Measurements from ENCODE around the gene DGLUCY. TPM values are rescaled to one million over a fixed set of nuclear protein-coding genes. Genes with fewer than 3 reads are reported as not detected.
"Not testable (repeated sequence)": the region's sequence is repeated elsewhere in the genome, so short reads cannot be mapped to it uniquely, and the experiment has no call there.

Gene DGLUCY
- total RNA-seq, 5 donors from 2014 or later (not counting 1 experiment from before 2014, with no cell fraction given): 69.8 to 144 (median 99.8) TPM

- 85% methylated on average over 2 of the region's 7 CpGs for WGBS (ENCODE audit: insufficient coverage)
- ChIA-PET POLR2A (no interaction called here), CTCF (no interaction called here)
- no peaks in the 10 kb centered on the region for H3K36me3 Mint-ChIP-seq
- Histone ChIP-seq H3K27me3 (replicated peaks in 1 of 2; ENCODE audit: control insufficient read depth in 2 of 2, extremely low read depth in 1 of 2, insufficient read depth in 2 of 2, low read length in 1 of 2) (peaks cover 0 to 17% of the 10 kb centered on the region in 2 experiments), H3K36me3 (ENCODE audit: control insufficient read depth in 2 of 2, extremely low read depth in 1 of 2, insufficient read depth in 1 of 2, low read length in 1 of 2) (no peaks in the 10 kb centered on the region), H3K4me3 (ENCODE audit: control insufficient read depth in 1 of 2, extremely low read depth in 1 of 2, low read length in 1 of 2) (no peak overlapping the region), H3K4me1 (ENCODE audit: control insufficient read depth in 1 of 2, extremely low read depth in 1 of 2, insufficient read depth in 2 of 2, low read length in 2 of 2) (no peaks in the 10 kb centered on the region), H3K9me3 (no peaks in the 10 kb centered on the region), H3K27ac (ENCODE audit: low read length) (no peak overlapping the region)
- H3K4me3 Mint-ChIP-seq: no peak overlapping the region
- peaks cover 0 to 2% of the 10 kb centered on the region in 2 donors for H3K27me3 Mint-ChIP-seq
- no peak overlapping the region for H3K27ac Mint-ChIP-seq
- no peak for ATAC-seq (replicated peaks in 1 of 4)
- no peaks in the 10 kb centered on the region for H3K9me3 Mint-ChIP-seq
- DNase-seq: no peak
- peaks cover 9 to 12% (median 11%) of the 10 kb centered on the region in 3 donors for H3K4me1 Mint-ChIP-seq
These were observed 23.8 kb upstream of the DGLUCY start for GRCh38 chr14:91089958-91090535.

DNA sequence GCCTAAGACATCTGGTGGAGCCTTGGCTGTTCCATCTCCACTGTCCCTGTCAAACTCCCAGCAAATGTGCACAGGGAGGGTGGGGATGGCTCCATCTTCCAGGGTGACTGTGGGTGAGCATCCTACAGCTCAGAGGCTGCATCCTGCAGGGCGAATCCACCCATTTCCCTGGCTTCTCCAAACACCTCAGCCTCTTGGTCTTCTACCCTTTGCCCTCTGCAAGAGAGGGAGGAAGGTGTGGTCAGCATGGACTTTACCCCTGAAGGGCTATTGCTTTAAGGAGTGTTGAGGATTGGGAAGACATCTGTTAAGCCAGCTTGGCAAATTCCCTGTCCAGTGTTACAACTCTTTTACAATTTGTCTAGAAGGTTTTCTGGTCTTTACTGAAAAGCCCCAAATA lies 23.1 kb upstream of the DGLUCY start:
- Histone ChIP-seq H3K27me3 (replicated peaks in 1 of 2; ENCODE audit: control insufficient read depth in 2 of 2, extremely low read depth in 1 of 2, insufficient read depth in 2 of 2, low read length in 1 of 2) (peaks cover 0 to 13% of the 10 kb centered on the region in 2 experiments), H3K4me1 (ENCODE audit: control insufficient read depth in 1 of 2, extremely low read depth in 1 of 2, insufficient read depth in 2 of 2, low read length in 2 of 2) (no peaks in the 10 kb centered on the region), H3K9me3 (no peaks in the 10 kb centered on the region), H3K36me3 (ENCODE audit: control insufficient read depth in 2 of 2, extremely low read depth in 1 of 2, insufficient read depth in 1 of 2, low read length in 1 of 2) (no peaks in the 10 kb centered on the region), H3K27ac (ENCODE audit: low read length) (no peak overlapping the region), H3K4me3 (ENCODE audit: control insufficient read depth in 1 of 2, extremely low read depth in 1 of 2, low read length in 1 of 2) (no peak overlapping the region)
- ATAC-seq (replicated peaks in 1 of 4): no peak
- no CpG with 5 or more reads among the region's 1 CpG for WGBS (ENCODE audit: insufficient coverage)
- no peak for DNase-seq
- no peaks in the 10 kb centered on the region for H3K9me3 Mint-ChIP-seq
- ChIA-PET CTCF (no interaction called here), POLR2A (no interaction called here)
- no peak overlapping the region for H3K27ac Mint-ChIP-seq
- no peak overlapping the region for H3K4me3 Mint-ChIP-seq
- no peaks in the 10 kb centered on the region for H3K36me3 Mint-ChIP-seq
- H3K27me3 Mint-ChIP-seq: no peaks in the 10 kb centered on the region
- peaks cover 9 to 12% (median 11%) of the 10 kb centered on the region in 3 donors for H3K4me1 Mint-ChIP-seq

DNA sequence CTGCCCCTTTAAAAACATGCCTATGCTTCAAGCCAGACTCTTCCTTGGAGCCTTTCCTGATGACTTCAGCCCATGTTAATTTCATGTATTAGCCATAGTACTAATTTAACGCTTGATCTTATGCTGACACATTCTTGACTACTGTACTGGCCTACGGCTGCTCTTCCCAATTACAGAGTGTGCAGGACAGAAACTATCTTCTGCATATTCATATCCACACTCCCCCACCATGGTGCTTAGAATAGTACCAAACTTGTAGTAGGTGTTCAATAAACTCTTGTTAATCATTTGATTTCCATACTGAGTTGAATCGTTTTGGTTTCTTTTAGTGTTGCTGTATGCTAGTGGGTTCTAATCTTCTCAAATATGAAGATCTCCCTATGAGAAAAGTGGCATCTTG lies 21.8 kb upstream of the DGLUCY start:
- Mint-ChIP-seq H3K27me3 (no peaks in the 10 kb centered on the region), H3K36me3 (no peaks in the 10 kb centered on the region), H3K9me3 (no peaks in the 10 kb centered on the region), H3K27ac (no peak overlapping the region), H3K4me1 (peaks cover 8 to 10% (median 8%) of the 10 kb centered on the region in 3 donors), H3K4me3 (no peak overlapping the region)
- no peaks in the 10 kb centered on the region for H3K36me3 ChIP-seq (ENCODE audit: control insufficient read depth in 2 of 2, extremely low read depth in 1 of 2, insufficient read depth in 1 of 2, low read length in 1 of 2)
- DNase-seq: no peak
- H3K27me3 ChIP-seq (replicated peaks in 1 of 2; ENCODE audit: control insufficient read depth in 2 of 2, extremely low read depth in 1 of 2, insufficient read depth in 2 of 2, low read length in 1 of 2): peaks cover 0 to 10% of the 10 kb centered on the region in 2 experiments
- H3K4me3 ChIP-seq (ENCODE audit: control insufficient read depth in 1 of 2, extremely low read depth in 1 of 2, low read length in 1 of 2): no peak overlapping the region
- H3K4me1 ChIP-seq (ENCODE audit: control insufficient read depth in 1 of 2, extremely low read depth in 1 of 2, insufficient read depth in 2 of 2, low read length in 2 of 2): no peaks in the 10 kb centered on the region
- ATAC-seq (replicated peaks in 1 of 4): no peak
- POLR2A ChIA-PET: no interaction called here
- WGBS (ENCODE audit: insufficient coverage): 100% methylated on average over 2 of the region's 3 CpGs
- H3K9me3 ChIP-seq: no peaks in the 10 kb centered on the region
- CTCF ChIA-PET: no interaction called here
- no peak overlapping the region for H3K27ac ChIP-seq (ENCODE audit: low read length)

- H3K9me3 Mint-ChIP-seq; H3K9me3 ChIP-seq; H3K27ac ChIP-seq (ENCODE audit: low read length); H3K36me3 Mint-ChIP-seq; H3K27me3 ChIP-seq (replicated peaks in 1 of 2; ENCODE audit: control insufficient read depth in 2 of 2, extremely low read depth in 1 of 2, insufficient read depth in 2 of 2, low read length in 1 of 2); H3K36me3 ChIP-seq (ENCODE audit: control insufficient read depth in 2 of 2, extremely low read depth in 1 of 2, insufficient read depth in 1 of 2, low read length in 1 of 2); H3K27me3 Mint-ChIP-seq; H3K27ac Mint-ChIP-seq; DNase-seq; POLR2A ChIA-PET; H3K4me1 ChIP-seq (ENCODE audit: control insufficient read depth in 1 of 2, extremely low read depth in 1 of 2, insufficient read depth in 2 of 2, low read length in 2 of 2); CTCF ChIA-PET; ATAC-seq (replicated peaks in 1 of 4); H3K4me3 Mint-ChIP-seq; H3K4me1 Mint-ChIP-seq; H3K4me3 ChIP-seq (ENCODE audit: control insufficient read depth in 1 of 2, extremely low read depth in 1 of 2, low read length in 1 of 2): not testable (repeated sequence)
- WGBS (ENCODE audit: insufficient coverage): 98% methylated on average over 9 of the region's 14 CpGs
These were observed 20.0 kb upstream of the DGLUCY start for GRCh38 chr14:91093743-91094472.

GRCh38 chr14:91094772-91095171 lies 19.1 kb upstream of the DGLUCY start:
- H3K27me3 Mint-ChIP-seq: no peaks in the 10 kb centered on the region
- DNase-seq (no peak), ATAC-seq (replicated peaks in 1 of 4) (no peak)
- Histone ChIP-seq H3K4me1 (ENCODE audit: control insufficient read depth in 1 of 2, extremely low read depth in 1 of 2, insufficient read depth in 2 of 2, low read length in 2 of 2) (no peaks in the 10 kb centered on the region), H3K27me3 (replicated peaks in 1 of 2; ENCODE audit: control insufficient read depth in 2 of 2, extremely low read depth in 1 of 2, insufficient read depth in 2 of 2, low read length in 1 of 2) (peaks cover 0 to 6% of the 10 kb centered on the region in 2 experiments), H3K4me3 (ENCODE audit: control insufficient read depth in 1 of 2, extremely low read depth in 1 of 2, low read length in 1 of 2) (no peak overlapping the region), H3K36me3 (ENCODE audit: control insufficient read depth in 2 of 2, extremely low read depth in 1 of 2, insufficient read depth in 1 of 2, low read length in 1 of 2) (no peaks in the 10 kb centered on the region), H3K27ac (ENCODE audit: low read length) (no peak overlapping the region), H3K9me3 (no peaks in the 10 kb centered on the region)
- 100% methylated on average over 2 of the region's 4 CpGs for WGBS (ENCODE audit: insufficient coverage)
- no peak overlapping the region for H3K27ac Mint-ChIP-seq
- no peaks in the 10 kb centered on the region for H3K36me3 Mint-ChIP-seq
- no peaks in the 10 kb centered on the region for H3K9me3 Mint-ChIP-seq
- CTCF ChIA-PET: no interaction called here
- H3K4me3 Mint-ChIP-seq: no peak overlapping the region
- POLR2A ChIA-PET: no interaction called here
- no peaks in the 10 kb centered on the region for H3K4me1 Mint-ChIP-seq

- no peak for ATAC-seq (replicated peaks in 1 of 4)
These were observed 18.7 kb upstream of the DGLUCY start for GRCh38 chr14:91095178-91095577.

More at GRCh38 chr14:91095178-91095577, 18.7 kb upstream of the DGLUCY start:
- 93% methylated on average over 2 of the region's 8 CpGs for WGBS (ENCODE audit: insufficient coverage)
- H3K27me3 Mint-ChIP-seq: no peaks in the 10 kb centered on the region
- ChIA-PET CTCF (no interaction called here), POLR2A (no interaction called here)
- no peak for DNase-seq
- H3K27ac Mint-ChIP-seq: no peak overlapping the region
- no peaks in the 10 kb centered on the region for H3K36me3 Mint-ChIP-seq
- Histone ChIP-seq H3K36me3 (ENCODE audit: control insufficient read depth in 2 of 2, extremely low read depth in 1 of 2, insufficient read depth in 1 of 2, low read length in 1 of 2) (no peaks in the 10 kb centered on the region), H3K4me1 (ENCODE audit: control insufficient read depth in 1 of 2, extremely low read depth in 1 of 2, insufficient read depth in 2 of 2, low read length in 2 of 2) (no peaks in the 10 kb centered on the region), H3K27ac (ENCODE audit: low read length) (no peak overlapping the region), H3K27me3 (replicated peaks in 1 of 2; ENCODE audit: control insufficient read depth in 2 of 2, extremely low read depth in 1 of 2, insufficient read depth in 2 of 2, low read length in 1 of 2) (peaks cover 0 to 4% of the 10 kb centered on the region in 2 experiments), H3K4me3 (ENCODE audit: control insufficient read depth in 1 of 2, extremely low read depth in 1 of 2, low read length in 1 of 2) (no peak overlapping the region), H3K9me3 (no peaks in the 10 kb centered on the region)
- no peak overlapping the region for H3K4me3 Mint-ChIP-seq
- peaks cover 0 to 2% (median 0%) of the 10 kb centered on the region in 3 donors for H3K4me1 Mint-ChIP-seq
- H3K9me3 Mint-ChIP-seq: no peaks in the 10 kb centered on the region

Measured in T-cell (primary cell).